GM19452 (cell line): ENCODE measurements around the gene HTR2B.
"Not testable (repeated sequence)": the region's sequence is repeated elsewhere in the genome, so short reads cannot be mapped to it uniquely, and the experiment has no call there.

ENCODE experiments used
- ATAC-seq: cut with Tn5 transposase; IDR thresholded peaks from one replicate; pipeline ENCODE4 v1.9.1; 2021; ENCODE audit not compliant: unreplicated experiment

Gene HTR2B

GRCh38 chr2:231124838-231125568 lies at the start of gene HTR2B:
Gene HTR2B (minus strand): TSS chr2:231125042. CDS start chr2:231123764, 1,278 bp downstream.
- no peak for ATAC-seq

GRCh38 chr2:231174211-231174651 lies 49.4 kb upstream of the HTR2B start:
- ATAC-seq, result no peak

- ATAC-seq, result no peak
These were observed 47.2 kb upstream of the HTR2B start for GRCh38 chr2:231172025-231172424.

GRCh38 chr2:231170055-231170454 lies 45.2 kb upstream of the HTR2B start:
- ATAC-seq, result no peak

GRCh38 chr2:231169488-231169887 lies 44.6 kb upstream of the HTR2B start:
- ATAC-seq, result no peak

- ATAC-seq, result no peak
These were observed 43.8 kb upstream of the HTR2B start for GRCh38 chr2:231168460-231169139.

GRCh38 chr2:231167745-231168459 lies 43.1 kb upstream of the HTR2B start:
- ATAC-seq, result no peak

- ATAC-seq, result no peak
These were observed 38.7 kb upstream of the HTR2B start for GRCh38 chr2:231163414-231164095.

GRCh38 chr2:231163011-231163410 lies 38.2 kb upstream of the HTR2B start:
- ATAC-seq, result no peak

GRCh38 chr2:231161877-231162329 lies 37.1 kb upstream of the HTR2B start:
- ATAC-seq, result no peak

GRCh38 chr2:231161252-231161839 lies 36.5 kb upstream of the HTR2B start:
- ATAC-seq, result no peak

GRCh38 chr2:231160701-231161100 lies 35.9 kb upstream of the HTR2B start:
- ATAC-seq, result no peak

- no peak for ATAC-seq
These were observed 34.5 kb upstream of the HTR2B start for GRCh38 chr2:231159306-231159705.

- no peak for ATAC-seq
These were observed 28.1 kb upstream of the HTR2B start for GRCh38 chr2:231152800-231153557.

- ATAC-seq, result no peak
These were observed 21.8 kb upstream of the HTR2B start for GRCh38 chr2:231146665-231147064.

GRCh38 chr2:231144896-231145295 lies 20.1 kb upstream of the HTR2B start:
- ATAC-seq, result no peak

- ATAC-seq, result not testable (repeated sequence)
These were observed 16.0 kb upstream of the HTR2B start for GRCh38 chr2:231140808-231141207.

GRCh38 chr2:231139796-231140195 lies 15.0 kb upstream of the HTR2B start:
- no peak for ATAC-seq

GRCh38 chr2:231138699-231139098 lies 13.9 kb upstream of the HTR2B start:
- ATAC-seq, result no peak
